NCI-H2196 treated with DMSO at 0.1 percent for 48 hours (cell line): ENCODE measurements around the gene ADIPOR2.

ENCODE experiments used
- DNase-seq: peaks from one replicate; lab custom pipeline; 2025; ENCODE audit not compliant: unreplicated experiment; lab: John Stamatoyannopoulos, UW

ADIPOR2 gene

GRCh38 chr12:1826867-1827705 is 136.2 kb downstream of the ADIPOR2 start:
- no peak for DNase-seq

- DNase-seq = no peak
Measured at GRCh38 chr12:1827826-1828805, 137.2 kb downstream of the ADIPOR2 start.

GRCh38 chr12:1828856-1829255 is 138.0 kb downstream of the ADIPOR2 start:
- no peak for DNase-seq

- no peak for DNase-seq
Measured at GRCh38 chr12:1829306-1829900, 138.5 kb downstream of the ADIPOR2 start.

GRCh38 chr12:1830401-1830845 is 139.6 kb downstream of the ADIPOR2 start:
- no peak for DNase-seq

GRCh38 chr12:1830981-1831963 is 140.4 kb downstream of the ADIPOR2 start:
- no peak for DNase-seq

- DNase-seq = no peak
Measured at GRCh38 chr12:1832801-1833595, 142.1 kb downstream of the ADIPOR2 start.

- DNase-seq = no peak
Measured at GRCh38 chr12:1833596-1834028, 142.7 kb downstream of the ADIPOR2 start.

- no peak for DNase-seq
Measured at GRCh38 chr12:1834186-1834925, 143.5 kb downstream of the ADIPOR2 start.

- DNase-seq = no peak
Measured at GRCh38 chr12:1835211-1836131, 144.6 kb downstream of the ADIPOR2 start.

GRCh38 chr12:1836241-1836803 is 145.5 kb downstream of the ADIPOR2 start:
- no peak for DNase-seq

- DNase-seq = no peak
Measured at GRCh38 chr12:1836854-1837421, 146.1 kb downstream of the ADIPOR2 start.

GRCh38 chr12:1837541-1838204 is 146.8 kb downstream of the ADIPOR2 start:
- no peak for DNase-seq
